HG02870 (cell line): Measurements from ENCODE around the gene KCNQ4.

Source experiments
- ATAC-seq: cut with Tn5 transposase; IDR thresholded peaks from one replicate; pipeline ENCODE4 v1.9.1; 2021; ENCODE audit warnings: mild to moderate bottlenecking, moderate library complexity; ENCODE audit not compliant: unreplicated experiment

The KCNQ4 gene

DNA sequence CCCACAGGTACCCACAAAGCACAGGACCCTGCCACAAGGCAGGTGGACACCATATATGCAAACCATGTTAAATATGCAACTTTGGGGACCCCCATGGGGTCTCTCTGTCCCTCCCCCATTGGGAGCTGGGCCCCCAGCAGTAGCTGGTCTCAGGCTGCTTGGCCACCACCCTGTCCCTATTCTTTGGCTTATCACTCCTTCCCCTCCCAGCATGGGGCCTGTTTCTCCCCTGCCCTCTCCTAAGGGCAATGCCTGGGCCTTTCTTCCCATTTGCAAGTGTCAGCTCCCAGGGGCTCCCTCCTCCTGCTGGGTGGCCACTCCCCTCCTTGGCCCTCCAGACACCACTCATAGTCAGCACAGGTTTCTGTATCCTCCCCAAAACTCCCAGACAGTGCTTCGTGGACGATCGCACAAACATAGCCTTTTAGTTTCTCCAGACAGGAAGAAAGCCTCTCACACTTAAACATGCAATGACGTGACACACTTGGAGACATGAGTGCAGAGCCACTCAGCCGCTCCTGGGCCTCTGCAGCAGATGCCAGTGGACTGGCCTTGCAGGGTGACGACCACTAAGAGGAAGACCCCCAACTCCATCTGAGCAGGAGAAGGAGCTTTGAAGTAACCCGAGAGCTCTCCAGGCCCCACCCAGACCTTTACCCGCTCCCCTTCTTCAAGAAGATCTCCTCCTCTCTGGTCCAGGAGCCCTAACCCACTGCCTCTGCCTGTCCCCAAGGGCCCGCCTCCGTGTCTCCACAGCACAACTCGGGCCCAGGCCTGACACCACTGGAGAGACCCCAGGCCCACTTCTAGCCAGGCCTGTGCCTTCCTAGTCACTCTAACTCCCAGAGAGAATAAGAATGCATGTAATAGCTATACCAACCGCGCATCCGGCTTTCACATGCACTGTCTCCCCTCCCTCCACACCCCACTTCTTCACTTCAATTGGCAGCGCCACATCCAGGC, 55.7 kb downstream of the KCNQ4 start:
- ATAC-seq = no peak

DNA sequence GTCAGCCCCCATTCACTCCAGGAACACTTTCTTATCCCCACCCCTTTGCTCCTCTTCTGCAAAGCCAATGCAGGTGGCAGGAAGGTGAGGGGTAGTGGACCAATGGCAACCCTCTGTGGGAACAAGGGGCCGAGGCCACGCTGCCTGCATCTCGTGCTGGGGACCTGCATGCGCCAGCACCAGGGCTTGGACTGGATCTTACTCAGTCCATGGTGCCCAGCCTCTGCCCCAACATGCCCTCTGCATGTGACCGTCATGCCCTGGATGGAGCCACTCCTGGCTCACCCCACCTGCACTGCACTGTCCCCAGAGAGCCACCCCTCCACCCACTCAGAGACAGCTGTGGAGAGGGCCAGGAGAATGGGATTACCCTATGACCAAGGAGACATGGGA, 56.4 kb downstream of the KCNQ4 start:
- no peak for ATAC-seq

DNA sequence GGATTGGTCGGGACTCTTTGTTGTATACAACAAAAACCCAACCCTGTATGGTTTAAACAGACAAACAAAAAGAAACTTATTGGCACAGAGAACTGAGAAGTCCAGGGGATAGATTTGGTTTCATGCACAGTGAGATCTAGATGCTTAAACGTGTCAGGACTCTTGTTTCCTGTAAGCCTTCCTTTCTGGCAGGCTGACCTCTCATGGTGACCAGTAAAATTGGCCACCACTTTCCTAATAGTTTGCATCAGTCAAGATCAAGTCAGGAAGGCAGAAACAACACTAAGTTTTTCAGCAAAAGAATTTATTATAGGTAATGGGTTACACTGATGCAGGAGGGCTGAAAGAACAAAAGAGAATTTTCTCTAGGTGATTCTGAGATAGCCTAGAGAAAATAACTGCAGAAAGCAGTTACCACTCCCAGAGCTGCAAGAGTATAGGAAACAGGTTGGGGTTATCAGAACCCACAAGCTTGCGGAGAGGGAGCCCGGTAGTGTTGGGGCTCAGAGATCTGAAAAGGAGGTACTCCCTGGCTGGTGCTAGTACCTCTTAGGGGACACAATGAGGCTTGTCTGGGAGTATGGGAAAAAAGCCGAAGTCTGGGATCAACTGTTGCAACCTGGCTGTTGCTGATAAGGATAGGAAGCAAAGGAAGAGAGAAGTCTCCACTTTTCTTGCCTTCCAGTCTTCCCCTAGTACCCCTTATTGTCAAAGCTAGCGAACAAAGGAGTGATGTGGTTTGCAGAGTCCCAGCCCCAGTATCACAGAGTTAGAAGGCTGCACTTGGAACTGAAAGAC, 57.1 kb downstream of the KCNQ4 start:
- no peak for ATAC-seq

DNA sequence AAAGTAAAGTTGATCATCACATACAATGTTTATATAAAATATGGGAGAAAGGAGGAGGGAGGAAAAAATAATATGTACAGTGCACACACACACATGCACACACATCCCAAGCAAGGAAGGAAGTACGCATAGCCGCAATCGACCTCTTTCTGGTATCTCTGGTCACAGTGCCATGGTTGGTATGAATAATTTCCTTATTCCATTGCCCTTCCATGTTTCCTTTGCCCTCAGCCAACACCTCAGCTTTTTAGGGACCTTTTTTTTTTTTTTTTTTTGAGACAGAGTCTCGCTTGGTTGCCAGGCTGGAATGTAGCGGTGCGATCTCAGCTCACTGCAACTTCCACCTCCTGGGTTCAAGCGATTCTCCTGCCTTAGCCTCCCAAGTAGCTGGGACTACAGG, 58.0 kb downstream of the KCNQ4 start:
- ATAC-seq = no peak

DNA sequence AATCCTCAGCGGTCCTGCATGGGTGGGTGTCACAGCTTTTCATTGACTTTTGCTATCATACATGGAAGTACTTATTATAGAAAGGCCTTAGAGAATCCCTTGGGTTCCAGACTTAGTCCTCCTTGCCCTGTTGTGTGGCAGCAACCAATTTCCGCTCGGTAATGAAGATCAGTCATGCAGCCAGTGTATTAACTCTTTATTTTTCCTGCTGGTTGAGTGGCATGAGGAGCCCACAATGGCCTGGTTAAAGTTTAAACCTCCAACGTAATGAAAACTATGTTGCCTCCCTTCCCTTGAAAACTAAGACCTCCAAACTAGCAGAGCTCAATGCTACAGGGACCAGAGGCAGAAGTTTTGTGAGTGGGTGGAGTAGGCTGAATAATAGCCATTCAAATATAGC, 58.6 kb downstream of the KCNQ4 start:
- no peak for ATAC-seq

DNA sequence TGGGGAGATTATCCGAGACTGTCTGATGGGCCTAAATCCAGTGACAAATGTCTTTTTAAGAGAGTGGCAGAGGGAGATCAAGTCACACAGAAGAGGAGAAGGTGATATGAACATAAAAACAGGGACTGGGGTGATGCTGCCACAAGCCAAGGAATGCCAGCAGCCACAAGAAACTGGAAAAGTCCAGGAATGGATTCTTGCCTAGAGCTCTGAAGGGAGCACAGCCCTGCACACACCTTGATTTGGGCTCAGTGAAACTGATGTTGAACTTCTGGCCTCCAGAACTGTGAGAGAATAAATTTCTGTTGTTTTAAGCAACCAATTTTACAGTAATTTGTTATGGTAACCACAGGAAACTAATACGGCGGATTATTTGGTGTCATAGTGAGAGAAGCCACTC, 59.1 kb downstream of the KCNQ4 start:
- ATAC-seq = no peak

- ATAC-seq = no peak
These were observed 60.5 kb downstream of the KCNQ4 start for GRCh38 chr1:40844079-40844478.

- no peak for ATAC-seq
These were observed 61.6 kb downstream of the KCNQ4 start for GRCh38 chr1:40844887-40845878.

DNA sequence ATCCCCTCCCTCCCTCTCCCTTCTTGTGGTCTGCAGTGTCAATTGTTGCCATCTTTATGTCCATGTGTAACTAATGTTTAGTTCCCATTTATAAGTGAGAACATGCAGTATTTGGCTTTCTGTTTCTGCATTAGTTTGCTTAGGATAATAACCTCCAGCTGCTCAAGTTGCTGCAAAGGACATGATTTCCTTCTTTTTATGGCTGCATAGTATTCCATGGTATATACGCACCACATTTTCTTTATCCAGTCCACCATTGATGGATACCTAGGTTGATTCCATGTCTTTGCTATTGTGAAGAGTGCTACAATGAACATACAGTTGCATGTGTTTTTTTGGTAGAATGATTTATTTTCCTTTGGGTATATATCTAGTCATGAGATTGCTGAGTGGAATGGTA, 62.3 kb downstream of the KCNQ4 start:
- no peak for ATAC-seq

DNA sequence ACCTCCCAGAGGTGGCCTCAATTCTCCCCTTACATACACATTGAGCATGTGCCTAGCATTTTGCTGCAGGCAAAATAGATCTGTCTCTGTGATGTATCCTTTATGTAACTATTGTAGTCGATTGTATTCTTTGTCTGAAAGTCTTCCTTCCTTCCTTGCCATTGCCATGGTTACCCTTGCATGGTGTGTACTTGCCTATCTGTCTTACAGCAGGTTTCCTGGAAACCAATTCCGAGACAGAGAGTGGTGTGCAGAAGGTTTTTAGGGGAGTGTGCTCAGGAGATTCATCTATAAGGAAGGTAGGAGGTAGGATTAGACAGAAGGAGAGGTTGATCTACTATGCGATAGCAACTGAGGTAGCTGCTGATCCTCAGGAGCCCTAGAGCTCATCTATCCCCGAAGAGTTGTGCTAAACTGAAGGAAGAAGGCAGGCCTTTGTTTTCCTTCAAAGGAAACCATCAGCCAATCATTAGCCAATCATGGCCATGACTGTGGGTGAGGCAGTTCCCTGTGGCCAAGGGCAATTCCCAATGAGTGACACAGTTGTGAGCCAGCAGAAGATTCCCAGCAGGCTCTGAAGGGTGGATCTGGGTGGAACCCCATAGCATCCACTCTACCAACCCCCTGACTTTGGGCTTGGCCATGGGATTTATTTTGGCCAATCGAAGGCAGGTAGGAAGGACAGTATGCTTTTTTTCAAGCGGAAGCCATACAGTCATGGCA, 63.6 kb downstream of the KCNQ4 start:
- no peak for ATAC-seq

DNA sequence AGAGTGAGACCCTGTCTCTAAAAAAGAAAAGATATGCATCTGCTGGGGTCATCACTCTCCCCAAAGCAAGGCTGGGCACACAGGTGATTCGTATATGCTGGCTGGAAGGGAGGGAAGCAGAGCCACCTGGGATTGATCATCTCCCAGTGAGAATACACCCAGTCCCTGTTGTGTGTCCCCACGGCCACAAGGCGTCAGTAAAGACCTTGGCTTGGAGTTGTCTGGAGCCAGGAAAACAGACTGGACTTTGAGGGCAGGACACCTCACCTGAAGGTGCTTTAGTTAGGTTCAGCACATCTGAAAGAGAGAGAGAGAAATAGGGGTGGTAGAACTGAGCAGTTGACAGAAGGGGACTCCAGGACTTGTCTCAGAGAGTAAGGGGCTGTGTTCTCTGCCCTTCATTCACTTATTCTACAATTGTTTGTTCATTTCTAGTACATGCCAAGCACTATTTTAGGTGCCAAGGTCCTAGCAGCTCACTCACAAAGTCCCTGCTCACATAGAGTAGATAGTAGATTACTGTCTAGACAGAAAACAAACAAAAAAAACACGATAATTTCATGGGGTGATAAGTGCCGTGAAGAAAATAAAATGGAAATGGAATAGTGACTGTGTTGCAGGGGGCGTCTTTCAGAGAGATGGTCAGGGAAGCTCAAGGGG, 65.1 kb downstream of the KCNQ4 start:
- ATAC-seq = no peak

- ATAC-seq = no peak
These were observed 66.4 kb downstream of the KCNQ4 start for GRCh38 chr1:40849801-40850592.

DNA sequence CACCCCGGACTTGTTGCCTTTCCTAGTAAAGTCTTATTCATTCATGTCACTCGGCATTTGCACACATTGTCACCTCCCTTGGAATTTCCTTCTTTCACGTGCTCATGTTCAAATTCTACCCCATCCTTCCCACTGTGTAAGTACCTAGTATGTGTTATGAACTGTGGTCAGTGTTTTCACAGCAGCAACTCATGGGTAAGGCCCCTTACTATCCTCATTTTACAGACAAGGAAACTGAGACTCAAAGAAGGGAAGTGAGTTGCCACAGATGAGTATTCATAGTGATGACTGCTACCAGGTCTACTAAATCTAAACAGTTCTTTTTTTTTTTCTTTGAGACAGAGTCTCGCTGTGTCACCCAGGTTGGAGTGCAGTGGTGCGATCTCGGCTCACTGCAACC, 68.1 kb downstream of the KCNQ4 start:
- ATAC-seq = peak; percentile 65

GRCh38 chr1:40853113-40853884, 69.7 kb downstream of the KCNQ4 start:
- ATAC-seq = no peak

DNA sequence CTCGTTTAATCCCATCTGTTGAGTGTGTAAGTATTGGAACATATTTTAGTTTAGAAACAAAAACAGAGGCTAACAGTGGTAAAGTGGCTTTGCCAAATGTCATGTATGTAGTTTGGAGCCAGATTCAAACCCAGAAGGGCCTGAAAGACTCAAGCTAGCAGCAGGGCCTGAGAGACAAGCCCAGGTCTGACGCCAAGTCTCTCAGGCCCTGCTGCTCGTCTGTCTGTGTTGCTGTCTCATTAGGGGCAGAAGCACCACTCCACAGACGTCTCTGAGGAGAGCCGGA, 70.2 kb downstream of the KCNQ4 start:
- ATAC-seq = no peak

- ATAC-seq = no peak
These were observed 71.9 kb downstream of the KCNQ4 start for GRCh38 chr1:40855513-40855912.

GRCh38 chr1:40856116-40856515, 72.5 kb downstream of the KCNQ4 start:
- no peak for ATAC-seq

DNA sequence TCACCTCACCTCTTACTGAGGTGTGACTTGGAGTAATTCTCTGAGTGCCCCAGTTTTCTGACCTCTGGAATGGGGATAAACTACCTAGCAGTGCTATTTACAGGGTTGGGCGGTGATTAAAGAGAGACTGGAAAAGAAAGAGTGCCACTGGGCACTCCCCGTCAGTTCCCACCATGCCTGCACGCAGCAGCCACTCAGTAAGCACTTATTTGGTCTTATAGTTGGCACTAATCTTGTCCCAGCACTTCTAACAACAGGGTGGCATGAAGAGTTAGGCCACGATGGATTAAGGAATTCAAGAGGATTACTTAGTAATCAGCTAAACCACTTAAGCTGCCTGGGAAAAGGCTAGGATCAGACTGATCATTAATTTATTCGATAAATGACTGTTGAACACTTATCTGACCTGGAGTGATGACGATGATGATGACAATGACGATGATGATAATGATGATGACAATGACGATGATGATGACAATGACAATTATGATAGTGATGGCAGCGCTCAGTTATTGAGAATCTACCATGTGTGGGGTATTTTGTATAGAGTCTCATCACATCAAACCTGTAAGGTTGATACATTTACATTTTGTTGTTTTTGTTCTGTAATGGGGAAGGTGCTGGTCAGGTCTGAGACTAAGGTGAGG, 73.2 kb downstream of the KCNQ4 start:
- no peak for ATAC-seq
